Gastroesophageal sphincter (tissue), 3 donors: ENCODE measurements around the gene LGALSL.

Experiments
- EP300 ChIP-seq: sonication (generic); formaldehyde crosslinking; IDR thresholded peaks from one replicate; pipeline ENCODE4 v1.6.1; 2017; ENCODE audit warnings: antibody characterized with exemption, mild to moderate bottlenecking
- POLR2A ChIP-seq, 2 donors: fragments of 450-650 bp; IDR thresholded peaks; one replicate each; pipeline ENCODE4 v1.6.1; 2017; ENCODE audit warnings: antibody characterized with exemption in 2 of 2, mild to moderate bottlenecking in 2 of 2, moderate library complexity in 1 of 2
- POLR2AphosphoS5 ChIP-seq: sonication (generic); formaldehyde crosslinking; IDR thresholded peaks from one replicate; pipeline ENCODE4 v1.6.1; 2017; ENCODE audit warnings: antibody characterized with exemption
- TF ChIP-seq, protein P1 (sequence below), 4 experiments: fragments of 200-600 bp in 2 of 4; fragments of 450-650 bp in 2 of 4; sonication (generic) in 1 of 4; IDR thresholded peaks; one replicate each; pipeline ENCODE4 v1.5.1; 2017 to 2019; ENCODE audit warnings: antibody characterized with exemption in 4 of 4, mild to moderate bottlenecking in 2 of 4, moderate library complexity in 2 of 4

DNA sequence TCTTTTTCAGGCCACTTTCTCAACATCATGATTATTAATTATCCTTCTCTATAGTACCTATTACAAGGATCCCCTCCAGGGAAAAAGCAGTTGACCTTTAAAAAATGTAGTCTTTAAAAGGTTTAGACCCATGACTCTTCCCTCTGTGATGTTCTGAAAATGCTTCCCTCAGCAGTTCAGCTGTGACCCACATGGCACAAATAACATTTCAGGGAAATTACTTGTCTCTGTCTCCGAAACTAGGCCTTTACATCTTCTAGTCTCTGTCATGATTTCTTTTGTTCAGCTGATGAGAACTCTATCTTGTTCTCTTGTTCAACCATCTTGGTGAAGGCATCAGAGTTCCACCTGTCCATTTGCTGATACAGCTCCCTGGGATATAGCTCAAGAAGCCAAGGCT, 28.3 kb downstream of the LGALSL start:
- TF ChIP-seq POLR2A (IDR thresholded peaks at IDR 0.05) (no peak), POLR2AphosphoS5 (no peak), EP300 (no peak)
- TF ChIP-seq, protein P1, sequence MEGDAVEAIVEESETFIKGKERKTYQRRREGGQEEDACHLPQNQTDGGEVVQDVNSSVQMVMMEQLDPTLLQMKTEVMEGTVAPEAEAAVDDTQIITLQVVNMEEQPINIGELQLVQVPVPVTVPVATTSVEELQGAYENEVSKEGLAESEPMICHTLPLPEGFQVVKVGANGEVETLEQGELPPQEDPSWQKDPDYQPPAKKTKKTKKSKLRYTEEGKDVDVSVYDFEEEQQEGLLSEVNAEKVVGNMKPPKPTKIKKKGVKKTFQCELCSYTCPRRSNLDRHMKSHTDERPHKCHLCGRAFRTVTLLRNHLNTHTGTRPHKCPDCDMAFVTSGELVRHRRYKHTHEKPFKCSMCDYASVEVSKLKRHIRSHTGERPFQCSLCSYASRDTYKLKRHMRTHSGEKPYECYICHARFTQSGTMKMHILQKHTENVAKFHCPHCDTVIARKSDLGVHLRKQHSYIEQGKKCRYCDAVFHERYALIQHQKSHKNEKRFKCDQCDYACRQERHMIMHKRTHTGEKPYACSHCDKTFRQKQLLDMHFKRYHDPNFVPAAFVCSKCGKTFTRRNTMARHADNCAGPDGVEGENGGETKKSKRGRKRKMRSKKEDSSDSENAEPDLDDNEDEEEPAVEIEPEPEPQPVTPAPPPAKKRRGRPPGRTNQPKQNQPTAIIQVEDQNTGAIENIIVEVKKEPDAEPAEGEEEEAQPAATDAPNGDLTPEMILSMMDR (IDR thresholded peaks at IDR 0.05): no peak
